Activated CD8-positive, alpha-beta memory T cell treated with anti-CD3 and anti-CD28 coated beads, Interleukin-2, amount 50 U/mL, for 1 hour (primary cell): ENCODE results near the gene C16orf90.
"Not testable (repeated sequence)": the region's sequence is repeated elsewhere in the genome, so short reads cannot be mapped to it uniquely, and the experiment has no call there.

Experiments used
- DNase-seq: peaks from one replicate; pipeline ENCODE4 v3.0.0-alpha.2; 2020; ENCODE audit errors: extremely low read depth

The C16orf90 gene

DNA sequence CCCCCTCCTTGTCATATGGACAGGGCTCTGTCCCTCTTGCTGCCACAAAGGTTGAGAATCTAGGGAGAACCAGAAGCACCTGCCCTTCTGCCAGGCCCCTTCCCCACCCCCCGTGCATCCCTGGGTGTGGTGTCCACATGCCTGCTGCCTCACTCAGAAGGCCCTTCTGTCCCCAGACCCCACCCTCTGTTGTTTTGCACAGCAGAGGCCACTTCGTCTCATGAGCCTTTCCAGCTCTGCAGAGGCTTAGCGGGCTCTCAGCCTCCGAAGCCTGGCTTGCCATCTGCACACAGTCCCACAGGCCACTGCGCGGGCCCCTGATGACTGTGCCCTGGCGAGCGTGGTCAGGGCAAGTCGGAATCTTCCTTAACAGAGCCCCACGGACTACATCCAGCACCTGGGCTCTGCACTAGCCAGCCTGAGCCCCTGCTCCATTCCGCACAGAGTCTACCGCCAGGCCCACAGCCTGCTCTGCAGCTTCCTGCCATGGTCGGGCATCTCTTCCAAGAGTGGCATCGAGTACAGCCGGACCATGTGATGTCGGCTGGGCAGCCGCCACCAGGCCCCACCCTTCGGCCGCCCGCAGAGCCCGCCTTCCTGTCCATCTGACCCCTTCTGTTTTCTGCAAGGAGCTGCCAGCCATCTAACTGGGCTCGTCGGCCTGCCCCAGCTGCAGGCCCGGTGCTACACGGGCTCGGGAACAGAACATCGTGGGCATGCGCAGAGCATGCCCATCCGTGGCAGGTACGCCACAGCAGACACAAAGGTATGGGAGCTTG lies 10.8 kb downstream of the C16orf90 start:
- DNase-seq, result no peak

GRCh38 chr16:3482659-3483241 lies 12.5 kb downstream of the C16orf90 start:
- no peak for DNase-seq

DNA sequence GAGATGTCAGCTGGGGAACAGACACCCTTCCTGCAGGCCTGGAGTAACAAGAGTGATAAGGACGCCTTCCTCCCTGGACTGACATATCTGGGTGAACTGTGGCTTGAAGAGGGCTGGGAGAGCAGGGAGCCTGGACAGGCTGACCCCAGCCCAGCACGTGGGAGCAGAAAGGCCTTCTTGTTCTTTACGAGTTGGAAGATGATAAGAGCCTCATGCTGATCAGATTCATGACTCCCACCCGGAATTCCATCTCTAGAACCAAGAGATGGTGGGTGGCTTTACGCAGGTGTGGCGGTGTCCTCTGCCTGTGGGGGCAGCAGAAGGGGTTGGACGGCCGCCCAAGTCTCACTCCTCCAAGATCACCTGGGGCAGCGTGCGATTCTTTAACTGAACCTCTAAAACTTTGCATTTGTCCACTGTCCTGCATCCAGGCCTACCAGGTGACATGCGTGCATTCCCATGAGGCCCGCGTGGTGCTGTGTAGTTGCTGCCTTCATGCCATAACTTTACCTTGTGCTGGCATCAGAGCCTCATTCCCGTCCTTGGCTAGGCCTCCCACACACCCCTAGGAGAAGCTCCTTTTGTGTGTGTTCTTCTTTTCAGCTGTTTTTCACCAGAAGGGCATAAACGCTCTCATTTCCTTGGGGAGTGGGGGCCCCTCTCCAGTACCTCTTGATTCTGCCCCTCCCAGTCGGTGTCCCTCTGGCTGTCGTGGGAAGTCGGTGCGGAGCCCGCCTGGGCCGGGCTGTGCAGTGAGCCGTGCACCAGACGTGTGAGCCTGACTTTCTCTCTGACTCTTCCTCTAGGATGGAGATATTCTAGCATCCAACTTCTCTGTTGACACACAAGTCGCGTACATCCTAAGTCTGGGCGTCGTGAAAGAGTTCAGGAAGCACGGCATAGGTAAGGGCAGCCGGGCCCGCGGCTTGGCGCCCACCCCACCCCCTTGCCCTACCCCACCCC lies 13.3 kb downstream of the C16orf90 start:
- no peak for DNase-seq

GRCh38 chr16:3480901-3481695 lies 14.2 kb downstream of the C16orf90 start:
- DNase-seq, result no peak

DNA sequence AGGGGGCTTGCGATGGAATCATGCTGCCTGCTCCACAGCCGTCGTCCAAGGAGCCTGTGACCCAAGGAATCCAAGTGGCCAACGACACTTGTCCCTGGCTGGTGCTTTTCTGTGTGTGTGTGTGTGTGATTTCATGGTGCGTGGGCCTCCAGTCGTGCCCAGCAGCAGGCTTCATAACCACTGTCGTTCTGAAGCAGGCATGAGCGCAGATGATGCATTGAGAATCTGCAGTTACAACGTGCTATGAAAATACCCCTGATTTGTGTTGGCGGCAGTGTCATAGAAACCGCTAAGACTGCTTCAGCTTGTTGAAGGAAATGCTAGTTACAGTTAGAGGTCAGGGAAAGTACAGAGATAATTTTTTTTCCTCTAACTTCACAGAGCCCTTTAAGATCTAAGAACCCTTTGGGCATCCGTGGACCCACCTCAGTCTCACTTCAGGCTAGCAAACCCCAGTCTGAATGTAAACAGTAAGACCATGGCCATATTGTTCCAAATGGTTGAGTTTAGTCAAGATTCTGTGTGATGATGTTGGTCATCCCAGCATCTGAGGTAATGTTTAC lies 15.6 kb downstream of the C16orf90 start:
- DNase-seq, result no peak

GRCh38 chr16:3478242-3478925 lies 16.9 kb downstream of the C16orf90 start:
- no peak for DNase-seq

GRCh38 chr16:3476409-3476808 lies 18.9 kb downstream of the C16orf90 start:
- DNase-seq, result no peak

DNA sequence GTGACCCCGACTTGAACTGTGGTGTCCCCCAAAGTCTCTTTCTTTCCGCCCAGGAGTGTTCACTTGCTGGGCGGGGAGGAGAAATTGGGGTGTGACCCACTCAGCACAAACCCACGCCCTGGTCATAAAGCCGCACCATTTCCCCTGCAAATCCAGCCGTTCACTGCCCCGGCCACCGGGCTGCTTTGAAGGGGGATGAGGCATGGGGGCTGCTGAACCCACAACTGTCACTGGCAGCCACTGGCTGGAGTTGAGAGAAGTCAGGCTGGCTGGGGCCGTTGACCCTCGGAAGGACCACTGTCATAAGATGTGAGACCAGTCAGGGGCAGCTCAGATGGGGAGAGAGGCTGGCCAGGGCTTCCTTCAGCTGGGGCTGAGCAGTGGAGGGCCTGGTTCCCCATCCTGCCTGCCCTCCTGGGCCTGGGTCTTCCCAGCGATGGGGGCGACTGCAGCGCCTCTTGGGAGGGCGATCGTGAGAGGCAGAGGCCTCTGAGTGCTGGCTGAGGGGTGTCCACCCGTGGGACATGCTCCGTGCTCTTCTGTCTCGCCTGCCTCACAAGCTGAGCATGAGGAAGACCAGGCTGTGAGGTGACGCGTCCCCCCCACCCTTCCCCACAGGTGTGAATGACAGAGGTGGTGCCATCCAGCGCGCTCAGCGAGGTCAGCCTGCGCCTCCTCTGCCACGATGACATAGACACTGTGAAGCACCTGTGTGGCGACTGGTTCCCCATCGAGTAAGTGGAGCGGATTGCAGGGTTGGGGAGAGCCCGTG lies 19.5 kb downstream of the C16orf90 start:
- no peak for DNase-seq

GRCh38 chr16:3474870-3475269 lies 20.4 kb downstream of the C16orf90 start:
- not testable (repeated sequence) for DNase-seq

DNA sequence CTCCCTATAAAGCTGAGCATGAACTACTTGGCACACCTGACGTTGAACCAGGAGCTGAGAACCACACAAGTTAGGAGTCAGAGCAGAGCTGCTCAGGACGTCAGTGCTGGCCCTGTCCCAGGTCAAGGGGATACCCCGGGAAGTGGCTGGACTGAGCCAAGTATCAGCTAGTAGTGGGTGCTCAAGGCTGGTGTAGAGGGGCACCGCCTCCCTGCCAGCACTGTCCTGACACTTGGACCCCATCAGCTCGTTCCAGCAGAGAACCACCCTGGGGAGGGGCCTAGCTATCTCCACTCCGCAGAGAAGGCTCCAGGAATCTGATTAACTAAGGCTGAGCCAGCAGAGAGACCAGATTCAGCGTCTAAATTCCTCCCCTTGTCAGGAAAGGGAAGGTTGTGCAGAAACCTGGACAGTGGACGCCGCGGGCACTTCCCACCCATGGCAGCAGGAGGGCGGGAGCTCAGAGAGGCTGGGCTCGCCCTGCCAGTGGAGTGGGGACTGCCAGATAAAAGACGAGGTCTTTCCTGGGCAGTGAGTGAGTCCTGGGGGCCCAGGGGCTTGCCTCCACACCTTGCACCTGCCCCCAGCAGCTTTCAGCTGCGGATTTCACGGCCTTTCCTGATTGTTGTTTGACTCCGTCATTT lies 21.0 kb downstream of the C16orf90 start:
- DNase-seq, result no peak

DNA sequence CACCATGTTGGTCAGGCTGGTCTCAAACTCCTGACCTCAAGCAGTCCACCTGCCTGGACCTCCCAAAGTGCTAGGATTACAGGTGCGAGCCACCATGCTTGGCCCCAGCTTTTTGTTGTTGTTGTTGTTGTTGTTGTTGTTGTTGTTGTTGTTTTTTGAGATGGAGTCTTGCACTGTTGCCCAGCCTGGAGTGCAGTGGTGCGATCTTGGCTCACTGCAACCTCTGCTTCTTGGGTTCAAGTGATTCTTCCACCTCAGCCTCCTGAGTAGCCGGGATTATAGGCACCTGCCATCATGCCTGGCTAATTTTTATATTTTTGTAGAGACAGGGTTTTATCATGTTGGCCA lies 21.7 kb downstream of the C16orf90 start:
- DNase-seq, result not testable (repeated sequence)

DNA sequence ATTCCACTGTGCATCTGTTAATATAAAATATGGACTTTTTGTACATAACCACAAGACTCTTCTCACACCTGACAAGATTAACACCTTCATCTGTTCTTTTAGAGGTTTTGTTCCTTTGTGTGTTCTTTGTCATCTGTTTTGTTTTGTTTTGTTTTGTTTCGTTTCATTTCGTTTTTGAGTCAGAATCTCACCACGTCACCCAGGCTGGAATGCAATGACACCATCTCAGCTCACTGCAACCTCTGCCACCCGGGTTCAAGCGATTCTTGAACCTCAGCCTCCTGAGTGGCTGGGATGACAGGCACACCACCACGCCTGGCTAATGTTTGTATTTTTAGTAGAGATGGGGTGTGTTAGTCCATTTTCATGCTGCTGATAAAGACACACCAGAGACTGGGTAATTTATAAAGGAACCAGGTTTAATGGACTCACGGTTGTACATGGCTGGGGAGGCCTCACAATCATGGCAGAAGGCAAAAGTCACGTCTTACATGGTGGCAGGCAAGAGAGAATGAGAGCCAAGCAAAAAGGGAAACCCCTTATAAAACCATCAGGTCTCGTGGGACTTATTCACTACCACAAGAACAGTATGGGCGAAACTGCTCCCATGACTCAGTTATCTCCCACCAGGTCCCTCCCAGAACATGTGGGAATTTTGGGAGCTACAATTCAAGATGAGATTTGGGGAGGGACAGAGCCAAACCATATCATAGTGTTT lies 22.3 kb downstream of the C16orf90 start:
- DNase-seq, result no peak

- DNase-seq, result no peak
Observed at GRCh38 chr16:3471518-3472176, 23.6 kb downstream of the C16orf90 start.

GRCh38 chr16:3470723-3471122 lies 24.6 kb downstream of the C16orf90 start:
- no peak for DNase-seq

- DNase-seq, result no peak
Observed at GRCh38 chr16:3469736-3470135, 25.6 kb downstream of the C16orf90 start.

DNA sequence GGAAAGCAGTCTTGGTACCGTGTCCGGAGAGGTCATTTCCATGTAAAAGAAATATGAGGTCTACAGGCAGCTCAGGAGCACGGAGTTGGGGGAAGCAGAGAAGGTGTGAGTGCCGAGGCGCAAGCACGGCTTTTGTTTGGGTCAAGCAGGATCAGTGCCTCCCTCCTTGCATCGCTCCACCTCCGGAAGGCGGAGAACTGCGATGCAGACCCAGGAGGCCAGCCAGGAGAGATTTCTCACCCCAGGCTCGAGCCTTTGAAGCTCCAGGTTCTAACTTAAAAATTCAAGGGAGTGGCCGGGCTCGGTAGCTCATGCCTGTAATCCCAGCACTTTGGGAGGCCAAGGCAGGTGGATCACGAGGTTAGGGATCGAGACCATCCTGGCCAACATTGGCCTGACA lies 26.8 kb downstream of the C16orf90 start:
- no peak for DNase-seq

DNA sequence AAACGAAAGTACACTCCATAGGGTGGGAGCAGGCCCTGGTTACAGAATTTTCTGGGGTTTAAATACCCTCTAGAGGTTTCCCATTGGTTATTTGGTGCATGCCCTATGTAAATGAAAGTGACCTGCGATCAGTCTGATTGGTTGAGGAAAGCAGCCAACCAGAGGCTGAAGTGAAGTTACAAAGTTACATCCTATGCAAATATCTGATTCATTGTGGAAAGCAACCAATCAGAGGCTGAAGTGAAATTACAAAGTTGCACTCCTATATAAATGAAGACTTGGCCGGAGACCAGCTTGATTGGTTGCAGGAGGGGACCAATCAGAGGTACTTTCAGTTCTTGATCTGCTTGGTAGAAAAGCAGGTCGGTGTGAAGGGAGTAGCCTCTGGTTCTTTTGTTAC lies 27.4 kb downstream of the C16orf90 start:
- DNase-seq, result no peak

- DNase-seq, result no peak
Observed at GRCh38 chr16:3467182-3467581, 28.1 kb downstream of the C16orf90 start.
